RWPE1 (cell line): ENCODE measurements around the gene TELO2.

ENCODE experiments used
- CTCF ChIA-PET: fragments of 350-600 bp; sonication (Branson Sonifier 250); formaldehyde crosslinking; extraction: SDS; loops from one replicate; lab custom pipeline; 2021; lab: Yijun Ruan, JAX
- POLR2A ChIA-PET: fragments of 400-600 bp; formaldehyde crosslinking; extraction: SDS; loops from one replicate; lab custom pipeline; 2020; ENCODE audit warnings: antibody characterized with exemption; ENCODE audit not compliant: low non-redundant PET; lab: Yijun Ruan, JAX
- DNase-seq: peaks from one replicate; pipeline ENCODE4 v3.0.0; 2012; ENCODE audit warnings: low spot score
- H3K27ac ChIP-seq: fragments of 450-650 bp; 2 replicates; pipeline ENCODE4 v1.5.1; 2017
- CTCF ChIP-seq: fragments of 450-650 bp; conservative IDR thresholded peaks from 2 replicates; pipeline ENCODE4 v1.5.1; 2017; ENCODE audit warnings: low read depth, mild to moderate bottlenecking

Gene TELO2

GRCh38 chr16:1506494-1507213 is 13.5 kb downstream of the TELO2 start:
- POLR2A ChIA-PET: no interaction called here
- no peak for TF ChIP-seq CTCF
- no peak overlapping the region for H3K27ac ChIP-seq
- DNase-seq: no peak
- CTCF ChIA-PET: no interaction called here

GRCh38 chr16:1508494-1509187 is 15.5 kb downstream of the TELO2 start:
- DNase-seq: no peak
- TF ChIP-seq CTCF: no peak
- no peak overlapping the region; the same call in 1 of the 2 replicates for H3K27ac ChIP-seq
- POLR2A ChIA-PET: no interaction called here
- CTCF ChIA-PET: no interaction called here

GRCh38 chr16:1509307-1510221 is 16.4 kb downstream of the TELO2 start:
- no peak for DNase-seq
- CTCF ChIA-PET: no interaction called here
- H3K27ac ChIP-seq: peak overlapping the region; percentile 17; the same call in 1 of the 2 replicates
- TF ChIP-seq CTCF: no peak
- POLR2A ChIA-PET: no interaction called here

GRCh38 chr16:1510272-1510671 is 17.1 kb downstream of the TELO2 start:
- POLR2A ChIA-PET: no interaction called here

GRCh38 chr16:1510941-1511351 is 17.8 kb downstream of the TELO2 start:
- ChIA-PET CTCF (interaction anchor here (0.6 kb wide), 1 partner anchor 361 kb away, joined by 3 read pairs; no protein-coding TSS in a partner anchor), POLR2A (interaction anchor here (0.6 kb wide), 1 partner anchor 285 kb away, joined by 3 read pairs; no protein-coding TSS in a partner anchor)
- no peak for DNase-seq
- peak overlapping the region; percentile 17; the same call in 1 of the 2 replicates for H3K27ac ChIP-seq
- no peak for TF ChIP-seq CTCF

More at GRCh38 chr16:1510272-1510671, 17.1 kb downstream of the TELO2 start:
- TF ChIP-seq CTCF: no peak
- DNase-seq: no peak
- H3K27ac ChIP-seq: peak overlapping the region; percentile 17; the same call in 1 of the 2 replicates
- CTCF ChIA-PET: interaction anchor here (0.6 kb wide), 1 partner anchor 362 kb away, joined by 3 read pairs; no protein-coding TSS in a partner anchor
